GM19193 (cell line): ENCODE measurements around the gene ZNF423.

Experiments used
- POLR2A ChIP-seq: IDR thresholded peaks from 4 replicates; pipeline ENCODE4 v1.6.1; 2011; ENCODE audit not compliant: insufficient read depth, insufficient read length; ENCODE audit errors: extremely low read depth

The ZNF423 gene

DNA sequence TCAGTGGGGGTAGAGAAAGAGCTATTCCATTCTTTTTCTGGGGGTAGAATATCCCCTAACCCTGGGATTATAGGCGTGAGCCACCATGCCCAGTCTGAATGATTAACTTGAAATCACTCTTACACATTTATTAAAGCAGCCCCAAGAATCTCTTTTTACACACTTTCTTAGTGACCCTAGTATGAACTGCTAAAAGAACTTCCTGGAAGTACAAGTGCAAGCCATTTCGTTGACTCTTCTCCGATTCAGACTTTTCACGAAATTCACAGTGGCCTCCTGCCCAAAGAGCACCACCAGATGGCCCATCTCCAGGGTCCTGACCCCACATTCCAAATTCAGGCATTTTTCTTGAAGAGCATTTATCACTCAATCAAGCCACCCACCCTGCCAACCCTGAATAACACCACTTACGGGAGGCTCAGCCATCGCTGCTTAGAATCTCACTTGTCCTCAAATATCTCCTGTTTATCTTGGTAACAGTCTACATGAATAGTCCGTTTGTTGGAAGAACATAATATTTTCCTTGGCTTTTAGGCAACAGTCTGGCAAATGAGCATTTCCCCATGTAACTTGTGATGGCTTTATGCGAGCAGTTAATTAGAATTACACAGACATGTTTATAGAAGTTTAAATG is 28.0 kb downstream of the ZNF423 start:
- TF ChIP-seq POLR2A = no peak

DNA sequence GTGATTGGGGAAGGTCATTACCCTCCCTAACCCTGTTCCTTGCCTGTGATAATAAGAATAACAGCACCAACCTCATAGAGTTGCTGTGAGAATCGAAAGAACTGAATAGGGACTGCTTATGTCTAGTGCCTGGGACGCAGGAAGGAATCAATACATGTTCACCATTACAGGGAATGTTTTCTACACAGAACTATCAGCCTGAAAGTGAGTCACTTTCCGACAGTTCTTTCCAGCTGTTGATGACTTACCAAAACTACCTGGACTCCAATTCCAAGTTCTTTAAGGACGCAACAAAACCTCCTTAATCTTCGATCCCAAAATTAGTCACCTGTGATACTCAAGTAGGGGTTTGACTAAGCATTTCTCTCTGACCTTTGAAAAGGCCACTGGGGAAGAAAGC is 29.4 kb downstream of the ZNF423 start:
- no peak for TF ChIP-seq POLR2A

DNA sequence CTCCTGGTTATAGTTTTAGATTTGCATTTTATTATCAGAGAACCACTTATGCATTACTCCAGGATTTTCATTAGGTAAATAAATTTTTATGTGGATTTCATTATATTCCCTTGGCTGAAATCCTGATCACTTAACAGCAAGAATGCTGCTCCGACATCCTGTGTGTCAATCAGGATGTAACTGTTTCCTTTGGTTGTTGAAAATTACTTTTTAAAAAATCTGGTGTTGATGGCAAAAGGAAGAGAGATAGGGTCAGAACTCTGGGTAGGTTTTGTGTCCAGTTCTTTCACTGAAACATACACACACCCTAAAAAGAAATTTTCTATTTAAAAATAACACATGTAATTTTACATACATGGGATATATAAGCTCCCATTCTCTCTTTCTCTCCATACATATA is 30.9 kb downstream of the ZNF423 start:
- no peak for TF ChIP-seq POLR2A

DNA sequence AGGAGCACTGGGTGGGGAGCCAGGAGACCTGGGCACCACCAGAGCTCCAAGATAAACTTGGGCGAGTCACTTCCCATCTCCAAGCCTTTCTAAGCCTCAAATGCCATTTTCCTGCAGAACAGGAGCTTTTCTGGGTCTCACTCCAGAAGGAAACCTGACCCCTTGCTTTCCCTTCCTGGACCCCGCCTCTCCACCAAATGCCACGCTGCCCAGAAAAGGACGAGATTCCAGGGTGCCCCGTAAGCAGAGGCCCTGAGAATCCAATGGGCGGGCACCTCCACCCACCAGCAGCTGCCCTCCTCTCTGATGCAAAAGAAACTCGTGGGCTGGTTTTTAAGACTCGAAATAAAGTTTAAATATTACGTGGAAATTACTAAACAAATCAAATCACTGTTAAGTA is 31.3 kb downstream of the ZNF423 start:
- TF ChIP-seq POLR2A = no peak

DNA sequence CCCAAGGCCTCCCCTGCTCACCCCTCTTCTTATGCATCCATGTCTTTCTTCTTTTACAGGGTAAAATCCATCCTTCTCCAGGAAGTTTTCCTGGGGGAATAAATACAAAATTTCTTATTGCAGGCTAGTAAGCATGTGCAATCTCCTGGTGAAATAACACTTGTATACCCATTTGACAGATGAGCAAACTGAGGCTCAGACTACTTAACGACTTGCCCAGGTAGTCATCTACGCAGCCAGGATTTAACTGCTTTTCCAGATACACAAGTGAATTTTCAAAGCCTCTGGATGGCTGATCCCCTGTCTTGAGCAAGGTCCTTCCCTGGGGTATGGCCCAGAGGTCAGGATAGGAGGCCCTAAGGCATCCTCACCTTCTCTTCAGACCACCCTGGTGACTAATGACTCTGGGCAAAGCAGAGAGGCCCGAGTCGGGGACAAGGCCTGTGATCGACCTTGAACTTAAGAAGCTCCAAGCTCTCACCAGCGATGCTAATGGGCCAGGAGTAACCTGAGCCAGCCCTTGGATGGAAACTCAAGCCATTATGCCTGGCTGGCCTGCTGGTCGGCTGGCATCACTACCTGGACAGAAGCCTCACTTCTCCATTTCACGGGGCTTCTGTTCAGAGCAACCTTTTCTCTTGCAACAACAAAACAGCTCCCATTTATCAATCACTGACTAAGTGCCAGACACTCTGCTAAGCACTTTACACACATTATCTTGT is 33.1 kb downstream of the ZNF423 start:
- TF ChIP-seq POLR2A = no peak

DNA sequence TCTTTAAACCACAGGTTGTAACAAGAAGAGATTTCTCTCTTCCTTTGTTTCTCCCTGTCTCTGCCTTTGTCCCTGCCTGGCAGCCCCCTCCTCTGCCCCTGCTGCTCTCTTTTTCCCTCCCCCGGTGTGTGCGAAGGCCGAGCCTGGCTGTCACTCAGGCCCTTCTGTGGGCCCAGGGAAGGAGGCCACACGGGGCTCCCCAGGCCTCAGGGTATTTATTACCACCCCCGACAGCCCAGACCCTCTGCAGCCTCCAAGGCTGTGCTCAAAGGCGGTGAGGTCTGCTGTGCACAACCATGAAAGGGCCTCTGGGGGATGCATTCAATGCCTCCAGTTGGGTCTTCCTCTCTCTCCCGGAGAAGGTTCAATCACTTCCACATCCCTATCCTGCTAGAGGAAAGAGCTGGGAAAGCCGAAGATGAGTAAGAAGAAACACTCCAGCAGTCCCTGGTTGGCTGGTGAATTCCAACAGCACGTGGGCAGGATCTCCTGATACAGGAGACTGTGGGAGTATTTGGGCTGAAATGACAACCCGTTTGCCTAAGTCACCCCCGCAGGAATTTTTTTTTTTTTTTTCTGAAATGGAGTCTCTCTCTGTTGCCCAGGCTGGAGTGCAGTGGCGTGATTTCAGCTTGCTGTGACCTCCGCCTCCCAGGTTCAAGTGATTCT is 34.2 kb downstream of the ZNF423 start:
- TF ChIP-seq POLR2A = no peak

DNA sequence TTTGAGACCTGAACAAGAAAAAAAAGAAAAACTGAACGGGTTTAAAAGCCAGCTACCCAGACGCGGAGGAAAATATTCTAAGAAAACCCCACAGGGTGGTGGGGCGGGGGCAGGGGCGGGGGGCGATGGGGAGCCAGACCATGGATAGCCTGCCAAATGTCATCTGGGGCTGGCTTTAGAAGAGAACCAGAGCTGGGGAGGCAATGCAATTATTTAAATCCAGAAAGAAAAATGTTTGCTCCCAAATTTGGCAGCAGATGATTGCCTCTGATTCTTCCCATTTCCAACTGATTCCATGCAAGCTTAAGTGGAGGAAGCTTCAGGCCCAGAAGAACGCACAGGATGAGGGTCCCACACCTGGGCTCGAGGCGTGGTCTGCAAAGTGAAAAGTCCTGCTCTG is 34.8 kb downstream of the ZNF423 start:
- TF ChIP-seq POLR2A = no peak

DNA sequence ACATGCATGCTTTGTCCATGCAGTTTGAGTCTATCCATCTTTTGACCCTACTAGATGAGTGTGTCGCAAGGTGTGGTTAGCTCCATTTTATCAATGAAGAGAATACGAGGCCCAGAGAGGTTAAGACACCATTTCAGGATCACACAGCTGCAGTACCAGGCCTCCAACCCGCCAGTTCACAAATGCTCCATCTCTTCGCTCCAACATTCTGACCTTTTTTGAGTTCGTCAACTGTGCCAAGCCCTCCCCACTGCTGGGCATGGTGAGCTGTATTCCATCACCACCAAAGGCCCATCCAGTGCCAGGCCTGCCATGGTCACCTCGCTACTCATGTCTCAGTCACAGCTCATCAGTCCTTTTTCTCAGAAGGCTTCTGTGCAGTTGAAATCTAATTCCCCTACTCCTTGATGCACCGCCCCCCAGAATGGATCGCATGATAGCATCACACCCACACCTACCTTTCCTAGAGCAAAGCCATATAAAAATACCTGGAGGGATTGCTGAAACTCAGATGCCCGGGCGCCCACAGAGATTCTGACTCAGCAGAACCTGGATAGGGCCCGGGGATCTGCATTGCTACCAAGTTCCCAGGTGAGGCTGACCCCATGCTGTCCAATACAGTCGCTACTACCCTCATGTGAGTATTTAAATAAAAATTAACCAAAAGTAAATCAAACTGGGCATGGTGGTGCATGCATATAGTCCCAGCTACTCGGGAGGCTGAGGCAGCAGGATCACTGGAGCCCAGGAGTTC is 38.0 kb downstream of the ZNF423 start:
- TF ChIP-seq POLR2A = no peak

DNA sequence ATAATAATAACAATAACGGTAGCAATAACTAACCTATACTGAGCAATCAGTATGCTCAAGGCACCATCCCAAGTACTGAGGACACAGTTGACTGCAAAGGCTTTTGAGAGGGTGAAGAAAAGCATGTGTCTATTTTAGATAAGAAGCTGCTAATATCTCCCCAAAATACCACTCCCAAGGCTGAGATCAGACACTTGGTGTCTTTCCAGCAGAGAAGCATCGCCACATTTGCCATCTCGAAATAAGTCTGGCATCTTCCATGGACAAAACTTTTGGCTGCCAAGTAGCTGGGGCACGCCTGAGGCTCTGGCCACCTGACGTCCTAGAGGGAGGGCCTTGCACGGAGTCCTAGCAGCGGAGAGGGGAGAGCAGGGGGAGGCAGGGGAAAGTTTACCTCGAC is 39.0 kb downstream of the ZNF423 start:
- no peak for TF ChIP-seq POLR2A

DNA sequence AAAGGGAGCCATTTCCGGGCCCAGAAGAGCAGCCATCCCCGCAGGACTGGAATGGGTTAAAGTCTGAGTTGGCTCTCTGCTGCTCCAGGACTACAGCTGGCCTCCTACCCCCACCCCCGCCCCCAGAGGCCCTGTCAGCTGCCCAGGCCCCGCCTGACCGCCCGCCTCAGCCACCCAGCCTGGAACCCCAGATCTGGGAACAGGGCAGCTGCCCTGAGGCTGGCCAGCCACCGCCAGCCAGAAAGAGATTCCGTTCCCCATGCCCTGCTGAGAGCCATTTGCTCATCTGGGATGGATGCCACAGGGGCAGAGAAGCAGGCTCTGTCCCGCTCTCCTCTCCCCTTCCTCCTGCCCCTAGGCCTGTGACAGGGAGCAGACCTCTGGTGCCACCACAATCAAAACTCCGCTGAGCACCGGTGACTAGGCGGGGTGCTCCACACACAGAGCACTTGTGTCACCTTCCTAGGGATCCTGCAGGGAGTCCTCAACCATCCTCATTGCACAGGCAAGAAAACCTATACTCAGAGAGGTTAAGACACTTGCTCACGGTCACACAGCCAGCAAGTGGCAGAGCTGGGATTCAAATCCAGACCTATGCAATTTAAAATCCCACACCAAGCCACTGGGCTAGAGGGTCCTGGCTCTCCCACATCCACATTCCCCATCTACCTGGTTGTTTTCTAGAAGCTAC is 44.1 kb downstream of the ZNF423 start:
- no peak for TF ChIP-seq POLR2A

DNA sequence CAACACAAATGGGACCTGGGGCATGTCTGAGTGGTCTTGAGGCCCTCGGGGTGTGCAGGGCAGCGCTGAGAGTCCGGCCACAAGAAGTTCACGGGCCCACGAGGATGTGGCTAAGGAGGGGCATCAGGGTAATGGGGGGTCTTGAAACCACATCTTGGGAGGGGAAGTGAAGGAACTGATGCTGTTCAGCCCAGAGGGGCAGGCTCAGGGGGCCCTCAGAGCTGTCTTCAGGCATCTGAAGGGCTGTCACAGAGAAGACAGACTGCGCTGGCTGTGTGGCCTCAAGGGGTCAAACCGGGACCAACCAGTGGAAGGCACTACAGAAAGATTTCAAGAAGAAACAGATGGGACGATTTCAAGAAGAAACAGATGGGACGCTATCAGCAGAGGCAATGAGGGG is 45.1 kb downstream of the ZNF423 start:
- no peak for TF ChIP-seq POLR2A

DNA sequence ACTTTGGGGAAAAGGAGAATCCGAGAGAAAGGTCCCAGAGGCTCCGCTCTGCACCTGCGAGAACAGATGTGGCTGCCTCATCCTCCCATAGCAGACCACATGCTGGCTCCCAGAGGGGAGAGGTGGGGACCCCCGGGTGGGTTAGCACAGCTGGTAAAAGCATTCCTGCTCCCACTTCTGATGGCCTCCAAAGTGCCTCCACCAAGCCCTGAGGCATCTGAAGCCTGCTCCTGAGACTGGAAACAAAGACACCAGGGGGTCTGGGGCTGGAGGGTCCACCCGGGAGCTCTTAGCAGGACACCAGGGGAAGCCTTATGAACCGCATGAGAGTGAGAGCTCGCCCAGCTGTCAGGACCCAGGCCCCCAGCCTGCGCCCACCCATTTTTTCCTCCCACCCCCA is 46.4 kb downstream of the ZNF423 start:
- TF ChIP-seq POLR2A = no peak

DNA sequence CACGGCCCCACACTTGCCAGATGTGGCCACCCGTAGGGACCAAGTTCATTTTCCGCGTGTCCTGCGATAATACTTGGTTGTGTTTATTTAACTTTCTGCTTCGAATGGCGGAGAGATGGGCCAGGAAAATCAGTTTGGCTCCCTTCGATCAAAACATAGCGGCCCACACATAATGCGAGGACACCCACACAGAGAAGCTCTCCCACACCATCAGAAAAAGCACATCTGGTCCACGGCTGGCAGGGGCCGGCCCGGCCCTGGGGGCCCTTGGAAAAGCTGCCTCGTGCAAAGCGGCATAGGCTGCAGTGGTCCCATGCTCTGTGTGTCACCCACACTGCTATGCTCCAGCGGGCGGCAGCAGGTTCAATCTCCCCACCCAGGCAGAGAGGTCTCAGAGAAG is 46.9 kb downstream of the ZNF423 start:
- TF ChIP-seq POLR2A = no peak

DNA sequence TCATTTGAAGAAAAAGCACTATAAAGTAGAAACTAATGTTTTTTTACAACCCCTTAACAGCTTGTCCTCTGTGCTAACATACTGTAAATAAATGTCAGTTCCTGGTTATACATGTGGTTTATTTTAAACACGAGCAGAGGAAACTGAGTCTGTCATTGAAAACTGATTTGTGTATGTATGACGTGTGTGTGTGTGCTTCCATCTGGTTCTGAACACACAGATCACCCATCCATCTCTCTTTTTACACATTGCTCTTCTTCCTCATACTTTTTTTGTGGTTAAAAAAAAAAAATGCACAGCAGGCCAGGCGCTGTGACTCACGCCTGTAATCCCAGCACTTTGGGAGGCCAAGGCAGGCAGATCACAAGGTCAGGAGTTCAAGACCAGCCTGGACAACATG is 49.5 kb downstream of the ZNF423 start:
- no peak for TF ChIP-seq POLR2A

DNA sequence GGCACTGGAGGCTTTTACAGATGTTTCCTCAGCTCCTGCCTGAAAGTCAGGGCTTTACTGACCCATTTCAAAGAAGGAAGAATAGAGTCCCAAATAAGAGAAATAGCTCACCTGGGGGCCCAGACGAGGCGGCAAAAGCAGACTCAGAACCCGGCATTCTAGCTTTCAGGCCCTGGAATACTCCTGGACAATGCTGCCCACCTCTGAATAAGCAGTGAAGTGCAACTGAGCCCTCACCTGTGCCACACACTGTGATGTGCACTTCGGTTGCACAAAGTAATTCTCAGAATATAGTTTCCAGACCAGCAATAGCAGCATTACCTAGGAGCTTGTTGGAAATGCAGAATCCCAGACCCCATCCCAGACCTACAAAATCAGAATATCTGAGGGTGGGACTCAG is 54.6 kb downstream of the ZNF423 start:
- TF ChIP-seq POLR2A = no peak
